Hepatocyte (in vitro differentiated cells): ENCODE data around the gene TRIM46. TPM values are rescaled to one million over a fixed set of nuclear protein-coding genes. Genes with fewer than 3 reads are reported as not detected.

Experiments
- DNase-seq: peaks from one replicate; pipeline ENCODE4 v3.0.0-alpha.2; 2016; ENCODE audit warnings: low spot score
- H2AFZ ChIP-seq: fragments of 200-600 bp; sonication (generic); 2 replicates; pipeline ENCODE4 v1.6.0; 2016; ENCODE audit warnings: antibody characterized with exemption, mild to moderate bottlenecking
- H3K27ac ChIP-seq: fragments of 200-600 bp; sonication (generic); 2 replicates; pipeline ENCODE4 v1.5.1; 2016; ENCODE audit warnings: mild to moderate bottlenecking
- H3K27me3 ChIP-seq: fragments of 200-600 bp; sonication (generic); 2 replicates; pipeline ENCODE4 v1.6.1; 2016
- H3K36me3 ChIP-seq: fragments of 200-600 bp; sonication (generic); replicated peaks from 2 replicates; pipeline ENCODE4 v1.5.1; 2016; ENCODE audit warnings: low read depth; ENCODE audit not compliant: insufficient read depth
- H3K4me1 ChIP-seq: fragments of 200-600 bp; sonication (generic); 2 replicates; pipeline ENCODE4 v1.5.1; 2016; ENCODE audit warnings: mild to moderate bottlenecking, moderate library complexity; ENCODE audit not compliant: insufficient read depth
- H3K4me2 ChIP-seq: fragments of 200-600 bp; sonication (generic); 2 replicates; pipeline ENCODE4 v1.6.0; 2016
- H3K4me3 ChIP-seq: fragments of 200-600 bp; sonication (generic); 2 replicates; pipeline ENCODE4 v1.5.1; 2016; ENCODE audit warnings: mild to moderate bottlenecking
- H3K79me2 ChIP-seq: fragments of 200-600 bp; sonication (generic); 2 replicates; pipeline ENCODE4 v1.6.0; 2017; ENCODE audit warnings: mild to moderate bottlenecking
- H3K9me2 ChIP-seq: fragments of 200-600 bp; sonication (generic); replicated peaks from 2 replicates; pipeline ENCODE4 v1.6.0; 2017; ENCODE audit warnings: mild to moderate bottlenecking; ENCODE audit not compliant: insufficient read depth
- H3K9me3 ChIP-seq: fragments of 200-600 bp; sonication (generic); 2 replicates; pipeline ENCODE4 v1.5.1; 2016; ENCODE audit warnings: low read depth, mild to moderate bottlenecking
- H4K20me1 ChIP-seq: fragments of 200-600 bp; sonication (generic); 2 replicates; pipeline ENCODE4 v1.6.0; 2016; ENCODE audit warnings: mild to moderate bottlenecking; ENCODE audit not compliant: insufficient read depth, poor library complexity, severe bottlenecking
- CTCF ChIP-seq: fragments of 200-600 bp; sonication (generic); IDR thresholded peaks from 2 replicates; pipeline ENCODE4 v1.5.1; 2016; ENCODE audit warnings: antibody characterized with exemption, mild to moderate bottlenecking; ENCODE audit not compliant: poor library complexity
- EZH2 ChIP-seq: fragments of 200-600 bp; sonication (generic); IDR thresholded peaks from 2 replicates; pipeline ENCODE4 v1.6.1; 2016; ENCODE audit warnings: antibody characterized with exemption, mild to moderate bottlenecking, borderline replicate concordance
- EZH2phosphoT487 ChIP-seq: fragments of 200-600 bp; sonication (generic); IDR thresholded peaks from one replicate; pipeline ENCODE4 v1.6.1; 2018; ENCODE audit warnings: antibody characterized with exemption, mild to moderate bottlenecking, low read depth, moderate library complexity; ENCODE audit not compliant: unreplicated experiment, severe bottlenecking
- WGBS: methylation state at CpG from one replicate; pipeline ENCODE4 v1.1.6; 2016; ENCODE audit warnings: low lambda C conversion rate; ENCODE audit errors: missing lambda C conversion rate; 5-methylcytosine and 5-hydroxymethylcytosine counted together
- polyA plus RNA-seq: library from polyadenylated mRNA; unstranded; fragments of >200 nt; fragmentation: Nextera tagmentation; extraction: Ambion mirVana; gene quantifications from 2 replicates; pipeline ENCODE4 v1.2.1, GENCODE V29; 2016
- total RNA-seq: library from RNA; depleted of rRNA; stranded (reverse); fragments of >200 nt; gene quantifications from 2 replicates; pipeline ENCODE4 v1.2.3, GENCODE V29; 2014

The TRIM46 gene
- total and polyA plus RNA-seq, 2 experiments from 2014 or later = 1.2 to 2.1 TPM

- peak overlapping the region; percentile 86 for H3K27ac ChIP-seq
- H3K9me3 ChIP-seq = no peaks in the 10 kb centered on the region
- WGBS = 2% methylated on average over 7 of the region's 7 CpGs
- H3K4me1 ChIP-seq = peaks cover 27% of the 10 kb centered on the region
- peak overlapping the region; percentile 41 for H2AFZ ChIP-seq
- H4K20me1 ChIP-seq = no peaks in the 10 kb centered on the region
- H3K4me3 ChIP-seq = peak overlapping the region; percentile 21
- peak overlapping the region; percentile 78 for H3K4me2 ChIP-seq
- TF ChIP-seq EZH2phosphoT487 (no peak), EZH2 (no peak), CTCF (peak; percentile 64)
- no peaks in the 10 kb centered on the region for H3K27me3 ChIP-seq
- H3K79me2 ChIP-seq = peaks cover 11% of the 10 kb centered on the region
- DNase-seq = peak; percentile 81
- no peaks in the 10 kb centered on the region for H3K9me2 ChIP-seq
- H3K36me3 ChIP-seq = no peaks in the 10 kb centered on the region
Observed at GRCh38 chr1:155226188-155226909, 52.7 kb downstream of the TRIM46 start.

- H2AFZ ChIP-seq = peak overlapping the region; percentile 41
- H3K4me3 ChIP-seq = peak overlapping the region; percentile 21
- H4K20me1 ChIP-seq = no peaks in the 10 kb centered on the region
- under 1% methylated on average over 19 of the region's 19 CpGs for WGBS
- peak overlapping the region; percentile 78 for H3K4me2 ChIP-seq
- no peaks in the 10 kb centered on the region for H3K9me3 ChIP-seq
- peak; percentile 74 for DNase-seq
- peak overlapping the region; percentile 86 for H3K27ac ChIP-seq
- no peaks in the 10 kb centered on the region for H3K9me2 ChIP-seq
- H3K27me3 ChIP-seq = no peaks in the 10 kb centered on the region
- peaks cover 11% of the 10 kb centered on the region for H3K79me2 ChIP-seq
- TF ChIP-seq CTCF (no peak), EZH2 (no peak), EZH2phosphoT487 (no peak)
- H3K4me1 ChIP-seq = peaks cover 27% of the 10 kb centered on the region
- no peaks in the 10 kb centered on the region for H3K36me3 ChIP-seq
Observed at GRCh38 chr1:155226910-155227260, 53.2 kb downstream of the TRIM46 start.

- DNase-seq = peak; percentile 99
- peak overlapping the region; percentile 21 for H3K4me3 ChIP-seq
- no peaks in the 10 kb centered on the region for H3K36me3 ChIP-seq
- no peaks in the 10 kb centered on the region for H3K9me2 ChIP-seq
- peak overlapping the region; percentile 89 for H3K27ac ChIP-seq
- H4K20me1 ChIP-seq = no peaks in the 10 kb centered on the region
- peaks cover 27% of the 10 kb centered on the region for H3K4me1 ChIP-seq
- H3K27me3 ChIP-seq = no peaks in the 10 kb centered on the region
- H2AFZ ChIP-seq = peak overlapping the region; percentile 41
- TF ChIP-seq CTCF (peak; percentile 24), EZH2phosphoT487 (no peak), EZH2 (no peak)
- 3% methylated on average over 40 of the region's 42 CpGs for WGBS
- H3K79me2 ChIP-seq = peaks cover 11% of the 10 kb centered on the region
- no peaks in the 10 kb centered on the region for H3K9me3 ChIP-seq
- H3K4me2 ChIP-seq = peak overlapping the region; percentile 78
Observed at GRCh38 chr1:155227261-155228095, 53.8 kb downstream of the TRIM46 start.
